Stomach (tissue), 4 donors: ENCODE measurements around the gene NWD2.

ENCODE experiments used
- POLR2A ChIP-seq, 4 donors: fragments of 450-650 bp; IDR thresholded peaks; one replicate each; pipeline ENCODE4 v1.6.1; 2016; ENCODE audit warnings: antibody characterized with exemption in 4 of 4, control low read depth in 2 of 4, mild to moderate bottlenecking in 1 of 4, moderate library complexity in 1 of 4
- POLR2AphosphoS5 ChIP-seq, 3 donors: sonication (generic); formaldehyde crosslinking; IDR thresholded peaks; one replicate each; pipeline ENCODE4 v1.6.1; 2016; ENCODE audit warnings: antibody characterized with exemption in 3 of 3
- TF ChIP-seq, protein P1 (sequence below), 7 experiments: fragments of 450-650 bp in 4 of 7; fragments of 200-600 bp in 3 of 7; sonication (generic) in 3 of 7; IDR thresholded peaks; one replicate each; pipeline ENCODE4 v1.5.1; 2016 to 2019; ENCODE audit warnings: antibody characterized with exemption in 7 of 7, control low read depth in 2 of 7, mild to moderate bottlenecking in 1 of 7

DNA sequence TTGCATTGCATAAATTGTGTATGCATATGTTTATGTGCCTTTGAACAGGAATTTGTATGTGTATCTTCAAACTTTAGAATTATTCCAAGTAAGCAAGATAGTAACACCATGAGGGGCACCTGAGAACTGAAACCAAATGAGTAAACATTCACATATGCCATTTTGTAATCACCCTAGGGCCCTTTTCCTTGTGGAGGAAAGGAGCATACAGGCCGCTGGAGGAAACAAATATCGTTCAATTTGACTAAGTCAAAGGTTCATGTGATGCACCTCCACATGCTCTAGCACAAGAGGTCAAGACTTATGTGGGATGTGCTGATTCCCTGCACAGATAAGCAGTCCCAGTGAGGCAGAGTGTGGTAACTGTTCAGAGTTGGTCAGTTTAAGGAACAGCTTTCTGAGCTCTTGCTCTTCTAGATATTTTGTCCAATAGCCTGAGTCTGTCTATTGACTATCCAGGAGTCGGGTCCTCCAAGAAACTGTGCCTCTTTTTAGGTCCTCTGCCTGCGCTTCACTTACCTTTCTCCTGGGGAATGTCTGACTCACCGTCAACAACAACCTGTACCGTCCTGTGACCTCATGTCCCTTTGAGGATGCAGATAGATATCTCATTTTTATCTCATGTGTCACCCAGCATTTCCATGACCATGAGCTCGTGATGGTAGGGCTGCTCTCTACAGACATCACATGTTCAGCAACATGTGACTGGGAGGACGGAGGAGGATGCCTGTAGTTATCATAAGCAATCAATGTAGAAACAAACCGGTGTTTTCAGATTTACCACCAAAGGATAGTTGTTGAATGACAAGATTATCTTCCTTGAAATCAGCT lies 196.9 kb downstream of the NWD2 start:
- TF ChIP-seq POLR2AphosphoS5 (IDR thresholded peaks at IDR 0.05) (no peak), POLR2A (IDR thresholded peaks at IDR 0.05) (no peak)
- TF ChIP-seq, protein P1, sequence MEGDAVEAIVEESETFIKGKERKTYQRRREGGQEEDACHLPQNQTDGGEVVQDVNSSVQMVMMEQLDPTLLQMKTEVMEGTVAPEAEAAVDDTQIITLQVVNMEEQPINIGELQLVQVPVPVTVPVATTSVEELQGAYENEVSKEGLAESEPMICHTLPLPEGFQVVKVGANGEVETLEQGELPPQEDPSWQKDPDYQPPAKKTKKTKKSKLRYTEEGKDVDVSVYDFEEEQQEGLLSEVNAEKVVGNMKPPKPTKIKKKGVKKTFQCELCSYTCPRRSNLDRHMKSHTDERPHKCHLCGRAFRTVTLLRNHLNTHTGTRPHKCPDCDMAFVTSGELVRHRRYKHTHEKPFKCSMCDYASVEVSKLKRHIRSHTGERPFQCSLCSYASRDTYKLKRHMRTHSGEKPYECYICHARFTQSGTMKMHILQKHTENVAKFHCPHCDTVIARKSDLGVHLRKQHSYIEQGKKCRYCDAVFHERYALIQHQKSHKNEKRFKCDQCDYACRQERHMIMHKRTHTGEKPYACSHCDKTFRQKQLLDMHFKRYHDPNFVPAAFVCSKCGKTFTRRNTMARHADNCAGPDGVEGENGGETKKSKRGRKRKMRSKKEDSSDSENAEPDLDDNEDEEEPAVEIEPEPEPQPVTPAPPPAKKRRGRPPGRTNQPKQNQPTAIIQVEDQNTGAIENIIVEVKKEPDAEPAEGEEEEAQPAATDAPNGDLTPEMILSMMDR (IDR thresholded peaks at IDR 0.05) = no peak
